Measurements from ENCODE around the gene CTAGE15.
"Not testable (repeated sequence)": the region's sequence is repeated elsewhere in the genome, so short reads cannot be mapped to it uniquely, and the experiment has no call there.

CTAGE15 gene

DNA sequence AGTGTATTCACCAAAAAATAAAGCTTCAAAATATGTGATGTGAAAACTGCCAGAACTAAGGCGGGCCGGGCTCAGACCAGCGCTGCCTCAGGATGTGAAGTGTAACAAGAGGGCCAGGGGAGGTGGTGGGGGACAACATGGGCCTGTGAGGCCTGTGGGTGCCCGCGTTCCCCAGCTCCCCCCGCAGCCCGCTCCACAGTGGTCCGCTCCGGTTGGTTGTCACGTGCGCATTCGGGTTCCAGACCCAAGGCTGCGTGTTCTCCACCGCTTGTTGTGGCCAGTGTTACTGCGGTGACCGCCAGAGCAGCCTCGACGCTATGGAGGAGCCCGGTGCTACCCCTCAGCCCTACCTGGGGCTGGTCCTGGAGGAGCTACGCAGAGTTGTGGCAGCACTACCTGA is at the start of gene CTAGE15:
Gene CTAGE15, plus strand, starts transcription at position 301 of the 400 bp plus-strand sequence. Its CDS starts 17 bp downstream, at position 318.
- DNase-seq (ENCODE audit: low read depth, low spot score): not testable (repeated sequence)

- DNase-seq (ENCODE audit: low read depth, low spot score): not testable (repeated sequence)
Observed at GRCh38 chr7:143522309-143522916, 49.2 kb upstream of the CTAGE15 start.

DNA sequence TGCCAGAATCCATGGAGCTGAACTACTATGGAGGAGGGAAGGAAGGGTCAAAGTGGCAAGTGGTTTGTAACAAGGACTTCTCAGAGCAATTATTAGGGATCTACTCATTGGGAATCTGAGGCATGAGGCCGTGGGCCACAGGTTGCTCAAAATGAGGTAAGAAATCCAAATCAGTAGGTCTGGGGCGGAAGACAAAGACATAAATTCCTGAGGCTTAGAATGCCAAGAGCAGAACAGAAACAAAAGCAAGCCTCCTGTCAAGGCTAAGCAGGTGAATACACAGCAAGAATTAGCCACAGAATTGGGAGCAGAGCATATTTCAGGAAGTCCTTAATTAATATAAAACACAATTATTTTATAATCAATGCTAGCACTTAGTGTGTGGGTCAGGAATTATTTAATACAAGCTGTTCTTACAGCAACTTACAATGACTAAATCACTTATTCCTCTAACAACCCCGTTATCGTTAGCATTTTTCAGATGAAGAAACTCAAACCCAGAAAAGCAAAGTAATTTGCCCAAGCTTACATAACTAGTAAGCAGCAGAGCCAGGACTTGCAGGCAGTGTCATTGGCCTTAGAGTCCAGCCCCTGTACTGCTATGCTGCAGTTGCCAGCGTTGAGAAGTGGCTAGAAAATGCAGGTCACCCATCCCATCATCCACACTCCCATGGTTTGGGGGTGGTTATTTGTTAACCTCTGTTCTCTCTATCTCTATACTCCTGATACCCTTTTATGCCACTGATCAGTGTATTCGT is 40.3 kb upstream of the CTAGE15 start:
- DNase-seq (ENCODE audit: low read depth, low spot score): not testable (repeated sequence)

GRCh38 chr7:143531932-143532331 is 39.7 kb upstream of the CTAGE15 start:
- not testable (repeated sequence) for DNase-seq (ENCODE audit: low read depth, low spot score)

- DNase-seq (ENCODE audit: low read depth, low spot score): not testable (repeated sequence)
Observed at GRCh38 chr7:143533213-143533839, 38.3 kb upstream of the CTAGE15 start.

- not testable (repeated sequence) for DNase-seq (ENCODE audit: low read depth, low spot score)
Observed at GRCh38 chr7:143536443-143536842, 35.2 kb upstream of the CTAGE15 start.

DNA sequence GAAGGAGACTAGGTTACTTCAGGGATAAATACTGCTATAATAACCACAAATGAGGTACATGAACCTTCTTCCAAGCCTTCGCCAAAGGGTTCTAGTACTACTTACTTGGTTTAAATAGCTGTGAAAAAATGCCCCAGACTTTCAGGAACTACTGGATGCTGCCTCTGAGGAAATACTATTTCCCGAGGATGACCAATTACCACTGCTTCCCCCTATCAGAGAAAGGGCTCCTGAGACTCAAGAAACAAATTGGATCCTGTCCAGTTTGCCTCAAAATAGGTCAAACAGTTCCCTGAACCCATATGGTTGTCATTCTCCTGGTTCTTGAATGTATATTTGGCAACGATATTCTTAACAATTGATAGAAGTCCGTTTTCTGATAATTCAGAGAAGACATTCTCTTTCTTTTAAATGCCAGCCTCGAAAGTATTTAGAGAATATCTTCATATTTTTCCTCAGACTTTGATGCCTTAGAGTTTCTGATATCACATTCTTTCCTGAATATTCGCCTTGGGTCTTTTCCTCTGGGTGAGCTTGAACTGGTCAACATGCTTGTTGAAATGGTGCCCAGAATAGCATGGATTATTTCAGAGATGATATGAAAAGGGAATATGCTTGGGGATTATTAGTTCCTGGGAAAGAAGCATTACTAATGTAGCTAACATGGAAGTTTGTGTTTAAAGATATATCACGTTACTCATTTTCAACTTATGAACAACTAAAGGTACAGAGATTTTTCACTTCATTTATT is 28.1 kb upstream of the CTAGE15 start:
- not testable (repeated sequence) for DNase-seq (ENCODE audit: low read depth, low spot score)

GRCh38 chr7:143555968-143556367 is 15.6 kb upstream of the CTAGE15 start:
- DNase-seq (ENCODE audit: low read depth, low spot score): not testable (repeated sequence)

DNA sequence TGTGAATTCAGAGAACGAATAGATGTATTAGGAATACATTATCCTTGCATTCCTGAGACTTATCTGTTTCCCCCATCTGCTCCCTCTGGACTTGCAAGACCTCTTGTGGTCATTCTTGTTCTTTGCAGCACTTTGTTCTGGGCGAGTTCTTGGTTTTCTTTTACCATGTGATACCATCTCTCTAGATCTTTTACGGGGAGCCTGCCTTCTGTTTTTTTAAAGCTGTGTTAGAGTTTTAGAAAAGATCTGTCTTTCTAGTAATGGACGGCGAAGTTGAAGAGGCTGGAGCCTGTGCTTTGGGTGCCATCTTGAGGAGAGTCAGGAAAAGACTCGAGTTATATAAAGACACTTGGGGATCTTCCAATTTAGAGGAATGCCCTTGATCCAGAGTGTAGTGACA is 8.3 kb upstream of the CTAGE15 start:
- not testable (repeated sequence) for DNase-seq (ENCODE audit: low read depth, low spot score)

DNA sequence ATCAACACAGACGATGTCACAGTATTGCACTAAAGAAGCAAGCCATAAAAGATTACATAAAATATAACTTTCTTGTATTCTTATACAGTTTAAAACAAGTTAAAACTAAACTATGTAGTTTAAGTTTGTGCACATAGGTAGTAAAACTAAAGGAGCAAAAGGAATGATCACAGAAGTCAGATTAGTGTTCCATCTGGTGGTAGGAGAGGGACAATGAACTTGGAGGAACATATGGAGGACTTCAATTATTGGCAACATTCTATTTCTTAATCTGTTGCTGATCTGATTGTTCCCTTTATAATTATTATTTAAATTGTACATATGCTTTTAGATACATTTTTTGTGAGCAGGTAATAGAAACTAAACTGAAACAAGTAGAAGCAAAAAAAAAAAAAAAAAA is 5.6 kb upstream of the CTAGE15 start:
- not testable (repeated sequence) for DNase-seq (ENCODE audit: low read depth, low spot score)

GRCh38 chr7:143588183-143588582 is 16.6 kb downstream of the CTAGE15 start:
- DNase-seq (ENCODE audit: low read depth, low spot score): not testable (repeated sequence)

- DNase-seq (ENCODE audit: low read depth, low spot score): not testable (repeated sequence)
Observed at GRCh38 chr7:143589897-143590296, 18.3 kb downstream of the CTAGE15 start.

- not testable (repeated sequence) for DNase-seq (ENCODE audit: low read depth, low spot score)
Observed at GRCh38 chr7:143598086-143598485, 26.5 kb downstream of the CTAGE15 start.

DNA sequence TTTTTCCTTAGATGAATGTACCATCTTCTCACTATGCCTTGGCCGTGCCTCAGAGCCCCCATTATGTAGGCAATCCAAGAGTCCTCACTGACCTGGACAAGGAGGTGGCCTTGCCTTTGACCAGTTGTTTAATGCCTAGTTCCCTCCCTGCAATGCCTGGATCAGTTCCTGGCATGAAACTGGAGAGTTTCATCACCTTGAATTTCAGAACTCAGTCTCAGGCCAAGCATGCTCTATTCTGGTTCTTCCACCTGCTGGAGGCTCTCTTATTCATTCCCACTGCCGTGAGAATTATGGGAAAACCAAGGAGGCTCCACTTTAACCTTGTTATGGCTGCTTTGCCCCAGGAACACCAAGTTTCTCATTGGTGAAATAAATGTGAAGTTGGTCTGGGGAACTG is 31.9 kb downstream of the CTAGE15 start:
- DNase-seq (ENCODE audit: low read depth, low spot score): not testable (repeated sequence)

DNA sequence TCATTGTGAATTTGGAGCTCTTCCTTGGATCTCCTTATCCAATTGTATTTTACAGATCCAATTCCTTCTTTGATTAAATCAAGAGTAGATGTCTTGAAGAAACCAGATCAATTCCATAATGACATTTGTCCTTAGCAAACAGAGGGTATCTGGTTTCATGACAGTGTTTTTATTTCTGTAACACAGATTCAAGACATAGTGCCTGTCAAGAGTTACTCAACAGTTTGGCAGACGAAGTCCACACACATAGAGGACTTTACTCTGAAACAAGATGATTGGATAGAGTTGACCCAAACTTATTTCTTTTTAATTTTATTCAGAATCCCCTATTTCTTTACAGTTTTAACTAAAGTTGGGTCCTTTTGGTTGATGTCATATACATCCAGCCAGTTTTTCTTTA is 34.5 kb downstream of the CTAGE15 start:
- not testable (repeated sequence) for DNase-seq (ENCODE audit: low read depth, low spot score)

GRCh38 chr7:143615545-143615944 is 43.9 kb downstream of the CTAGE15 start:
- DNase-seq (ENCODE audit: low read depth, low spot score): not testable (repeated sequence)

DNA sequence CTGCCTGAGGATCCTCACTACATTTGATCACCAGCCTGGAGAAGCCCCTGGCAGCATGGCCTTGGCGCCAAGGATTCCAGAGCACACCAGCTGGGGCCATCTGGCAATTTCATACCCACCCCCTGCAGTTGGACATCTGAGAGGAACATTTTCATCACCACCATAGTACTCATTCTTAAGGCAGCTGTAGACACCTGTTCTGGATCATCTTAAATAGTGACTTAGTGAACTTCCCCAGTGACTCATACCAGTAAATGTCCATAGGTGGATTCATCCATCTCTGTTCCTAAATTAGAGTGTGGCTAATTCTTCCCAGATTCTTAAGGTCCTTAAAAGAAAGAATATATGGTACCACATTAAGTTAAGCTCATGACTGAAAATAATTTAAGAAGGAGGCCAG is 45.6 kb downstream of the CTAGE15 start:
- DNase-seq (ENCODE audit: low read depth, low spot score): not testable (repeated sequence)

GRCh38 chr7:143620058-143620457 is 48.5 kb downstream of the CTAGE15 start:
- DNase-seq (ENCODE audit: low read depth, low spot score): not testable (repeated sequence)

- DNase-seq (ENCODE audit: low read depth, low spot score): not testable (repeated sequence)
Observed at GRCh38 chr7:143620646-143621045, 49.0 kb downstream of the CTAGE15 start, which contains the start of gene TCAF2. TCAF2 (plus strand) TSS chr7:143620974.

DNA sequence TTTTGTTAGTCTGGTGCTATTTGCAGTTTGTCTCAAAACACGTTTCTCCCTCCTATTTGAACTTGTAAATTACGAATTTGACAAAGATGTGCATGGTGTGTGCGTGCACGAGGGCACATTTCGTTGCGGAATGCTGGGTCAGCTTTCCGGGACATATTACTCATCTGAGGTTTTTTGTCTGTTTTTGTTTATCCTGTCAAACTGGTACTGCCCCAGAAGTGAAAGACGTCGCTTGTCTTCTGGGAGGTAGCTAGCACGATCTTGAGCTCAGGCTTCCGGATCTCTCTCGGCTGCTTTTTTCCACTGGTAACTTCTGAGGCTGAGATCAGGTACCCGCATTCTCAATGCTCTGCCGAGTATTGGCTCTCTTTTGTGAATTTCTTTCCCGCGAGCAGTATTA is 49.6 kb downstream of the CTAGE15 start:
- not testable (repeated sequence) for DNase-seq (ENCODE audit: low read depth, low spot score)

GRCh38 chr7:143622130-143622529 is 50.5 kb downstream of the CTAGE15 start:
- not testable (repeated sequence) for DNase-seq (ENCODE audit: low read depth, low spot score)

Data from iPS DF 19.7 (cell line).